Measurements from ENCODE around the gene ST3GAL3.

Gene ST3GAL3

GRCh38 chr1:43898981-43899380 lies 191.6 kb downstream of the ST3GAL3 start:
- no peak for TF ChIP-seq CTCF (IDR thresholded peaks at IDR 0.05)

- no peak for TF ChIP-seq CTCF (IDR thresholded peaks at IDR 0.05)
Observed at GRCh38 chr1:43900386-43900785, 193.1 kb downstream of the ST3GAL3 start.

GRCh38 chr1:43901196-43901961 lies 194.0 kb downstream of the ST3GAL3 start:
- no peak for TF ChIP-seq CTCF (IDR thresholded peaks at IDR 0.05)

- TF ChIP-seq CTCF (IDR thresholded peaks at IDR 0.05), result no peak
Observed at GRCh38 chr1:43902058-43902831, 194.9 kb downstream of the ST3GAL3 start.

- TF ChIP-seq CTCF (IDR thresholded peaks at IDR 0.05), result no peak
Observed at GRCh38 chr1:43904660-43905551, 197.6 kb downstream of the ST3GAL3 start.

- TF ChIP-seq CTCF (IDR thresholded peaks at IDR 0.05), result no peak
Observed at GRCh38 chr1:43908226-43908625, 200.9 kb downstream of the ST3GAL3 start.

- no peak for TF ChIP-seq CTCF (IDR thresholded peaks at IDR 0.05)
Observed at GRCh38 chr1:43908858-43909257, 201.5 kb downstream of the ST3GAL3 start.

All from LNCAP (cell line).